Cerebellar nuclear complex (tissue), 1 donor: ENCODE results near the gene SYNE3.
A peak's percentile ranks its signal among the peaks of the same experiment; 100 is the strongest.

Experiments
- DNase-seq, 2 experiments: peaks; one replicate each; lab custom pipeline; 2025; lab: John Stamatoyannopoulos, UW

The SYNE3 gene

DNA sequence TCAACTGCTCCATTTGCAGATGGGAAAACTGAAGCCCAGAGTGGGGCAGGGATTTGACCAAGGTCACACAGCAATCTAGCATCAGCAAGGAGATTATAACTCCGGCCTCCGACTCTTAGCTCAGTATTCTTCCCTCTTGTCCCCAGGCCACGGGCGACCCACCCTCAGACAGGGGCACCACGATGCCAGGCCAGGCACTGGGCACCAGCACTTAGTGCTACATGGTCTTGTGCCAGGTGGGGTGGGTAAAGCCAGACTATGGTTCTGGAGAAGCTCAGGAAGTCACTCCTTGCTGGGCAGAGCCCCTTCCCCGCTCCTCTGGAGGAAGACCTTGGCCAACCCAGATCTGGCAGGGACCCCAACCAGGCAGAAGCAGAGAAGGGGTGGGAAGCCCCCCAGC lies 41.5 kb downstream of the SYNE3 start:
- no peak for DNase-seq

DNA sequence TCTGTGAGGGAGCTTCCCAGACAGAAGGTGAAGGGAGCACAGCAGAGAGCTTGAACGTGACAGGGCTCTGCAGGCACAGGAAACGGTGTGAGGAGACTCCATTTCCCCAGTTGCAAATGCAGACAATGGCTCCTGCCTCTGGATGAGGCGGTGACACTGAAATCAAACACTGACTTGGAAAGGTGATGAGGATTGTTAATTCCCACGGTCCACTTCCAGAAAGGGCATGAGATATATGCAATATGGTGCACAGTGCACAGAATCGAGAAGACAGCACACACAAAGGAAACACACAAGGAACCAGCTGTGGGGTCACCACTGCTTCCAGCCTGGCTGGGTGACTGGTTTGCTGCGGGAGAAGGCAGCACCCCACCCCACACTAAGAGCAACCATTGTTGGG lies 42.0 kb downstream of the SYNE3 start:
- DNase-seq: no peak

DNA sequence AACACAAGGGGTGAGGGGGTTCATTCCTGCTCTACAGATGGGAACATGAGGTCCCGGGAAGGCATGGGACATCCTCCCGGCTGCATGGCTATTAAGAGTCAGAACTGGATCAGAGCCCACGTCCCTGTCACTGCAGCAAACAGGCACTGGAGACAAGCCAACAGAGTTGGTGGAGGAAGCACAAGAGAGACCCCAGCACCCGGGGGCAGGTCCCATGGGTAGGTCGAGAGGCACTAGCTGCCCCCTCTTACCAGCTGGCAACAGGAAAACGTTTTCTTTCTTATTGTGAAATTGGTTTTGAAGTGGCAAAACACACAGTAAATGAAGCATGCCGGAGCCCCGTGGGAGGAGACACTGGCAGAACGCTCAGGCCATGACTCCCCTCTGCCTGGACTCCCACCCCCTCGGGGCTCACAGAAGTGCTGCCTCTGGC lies 43.6 kb downstream of the SYNE3 start:
- no peak for DNase-seq

DNA sequence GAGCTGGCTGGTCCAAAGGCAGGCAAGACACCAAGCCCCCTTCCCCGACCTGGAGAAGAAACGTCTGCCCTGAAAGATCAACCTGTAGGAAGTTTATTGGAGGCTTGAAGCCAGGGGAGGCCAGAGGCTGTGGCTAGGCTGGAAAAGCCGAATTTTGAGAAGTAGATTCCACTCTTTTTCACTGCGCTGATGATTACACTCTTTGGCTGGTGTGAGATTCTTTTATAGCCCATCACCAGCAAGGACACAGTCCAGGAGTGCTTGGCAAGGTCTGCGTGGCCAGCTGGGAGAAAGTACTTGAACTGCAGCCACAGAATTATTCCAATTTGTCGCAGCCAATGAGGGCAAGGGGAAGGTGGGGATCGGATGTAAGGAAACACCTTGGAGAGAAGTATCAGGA lies 45.0 kb downstream of the SYNE3 start:
- peak in 1 of 2 experiments; percentile 12 for DNase-seq

DNA sequence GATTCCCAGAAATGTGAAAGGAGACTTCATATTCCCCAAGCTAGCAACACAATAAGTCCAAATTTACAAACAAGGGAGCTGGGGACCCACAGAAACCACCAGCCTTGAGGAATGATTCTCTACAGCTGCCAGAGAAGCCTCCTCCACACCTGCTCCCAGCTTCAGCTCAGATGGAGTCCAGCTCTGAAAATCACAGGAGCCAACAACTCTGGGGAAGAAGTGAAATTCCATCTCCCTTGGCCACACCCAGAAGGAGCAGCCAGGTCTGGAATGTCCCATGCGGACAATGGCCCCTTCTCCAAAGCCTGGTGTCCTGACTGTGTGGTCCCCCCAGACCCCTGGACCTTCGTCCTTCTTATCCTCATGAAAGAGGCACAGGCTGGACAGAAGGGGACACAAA lies 45.4 kb downstream of the SYNE3 start:
- no peak for DNase-seq

DNA sequence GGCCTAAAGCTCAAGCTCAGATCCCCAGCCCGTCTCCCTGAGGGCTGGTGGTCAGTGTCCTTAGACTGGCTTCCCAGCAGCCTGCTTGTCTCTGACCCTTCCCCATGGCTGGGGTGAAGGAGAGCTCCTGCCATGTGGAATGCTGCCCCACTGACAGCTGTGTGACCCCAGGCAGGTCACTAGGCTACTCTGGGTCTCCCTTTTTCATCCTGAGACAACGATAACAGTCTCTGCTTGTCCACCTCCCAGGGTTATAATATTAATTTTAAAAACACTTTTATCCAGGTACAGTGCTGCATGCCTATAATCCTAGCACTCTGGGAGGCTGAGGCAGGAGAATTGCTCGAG lies 47.3 kb downstream of the SYNE3 start:
- DNase-seq: no peak

DNA sequence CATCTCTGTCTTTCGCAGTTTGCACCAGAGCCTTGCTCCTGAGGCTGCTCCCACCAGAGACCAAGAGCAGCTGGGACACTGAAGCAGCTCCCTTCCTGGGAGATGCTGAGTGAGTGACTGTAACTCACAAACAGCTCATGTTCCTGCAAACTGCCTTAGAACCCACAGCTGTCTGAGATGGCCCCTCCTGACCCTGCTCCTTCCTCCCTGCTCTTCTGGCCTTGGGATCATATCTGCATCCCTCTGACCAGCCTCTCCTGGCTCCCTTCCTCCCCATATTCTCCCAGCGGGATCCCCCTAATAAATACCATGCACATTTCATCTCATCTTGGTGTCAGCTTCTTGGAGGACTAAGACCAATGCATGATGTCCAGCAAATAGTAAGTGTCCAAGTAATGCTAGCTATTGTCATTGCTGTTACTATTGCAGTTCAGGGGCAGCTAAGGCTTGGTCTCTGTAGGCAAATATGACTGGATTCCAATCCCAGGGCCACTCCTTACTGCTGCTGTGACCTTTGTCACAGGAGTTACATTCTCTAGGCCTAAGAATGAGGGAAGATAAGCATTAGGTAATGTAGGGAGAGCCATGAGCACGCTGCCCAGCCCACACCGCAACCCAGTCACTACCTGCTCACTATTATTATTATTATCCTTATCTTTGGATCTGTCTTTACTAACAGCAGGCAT lies 47.9 kb downstream of the SYNE3 start:
- no peak for DNase-seq

DNA sequence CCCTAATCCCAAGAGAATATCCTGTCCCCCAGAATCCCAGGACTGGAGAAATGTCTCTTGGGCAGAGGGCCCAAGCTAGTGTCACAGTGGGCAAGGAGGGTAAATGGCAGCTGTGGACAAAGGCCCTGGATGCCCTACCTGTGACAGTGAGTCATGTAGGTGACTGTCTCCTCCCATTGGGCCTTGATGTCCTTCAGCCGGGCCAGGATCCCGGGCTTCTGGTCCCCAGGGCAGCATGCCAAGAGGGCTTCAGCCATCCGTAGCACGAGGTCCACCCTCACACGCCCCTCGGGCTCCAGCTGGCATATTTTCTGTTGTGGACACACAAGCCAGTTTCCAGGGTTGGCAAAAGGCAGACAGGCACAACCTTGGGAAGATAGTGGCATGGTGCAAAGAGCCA lies 48.8 kb downstream of the SYNE3 start:
- DNase-seq: no peak

DNA sequence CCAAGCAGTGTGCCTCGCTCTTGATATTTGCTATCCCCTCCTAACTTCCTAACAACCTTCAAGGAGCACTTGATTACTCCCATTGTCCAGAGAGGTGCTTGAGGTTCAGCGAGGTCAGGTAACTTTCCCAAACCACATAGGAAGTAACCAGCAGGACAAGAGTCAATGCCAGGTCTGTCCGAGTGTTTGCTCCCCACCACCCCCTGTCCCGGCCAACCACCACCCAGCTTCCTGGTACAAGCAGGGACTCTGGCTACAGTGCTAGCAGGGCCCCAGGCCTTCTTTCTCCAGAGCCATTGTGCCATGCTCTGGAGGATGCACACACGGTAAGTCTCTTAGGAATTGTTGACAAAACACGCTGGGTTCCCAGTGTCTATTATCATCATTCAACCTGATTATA lies 49.2 kb downstream of the SYNE3 start:
- DNase-seq: no peak
